ENCODE data around the gene GALNT13.

Gene GALNT13

DNA sequence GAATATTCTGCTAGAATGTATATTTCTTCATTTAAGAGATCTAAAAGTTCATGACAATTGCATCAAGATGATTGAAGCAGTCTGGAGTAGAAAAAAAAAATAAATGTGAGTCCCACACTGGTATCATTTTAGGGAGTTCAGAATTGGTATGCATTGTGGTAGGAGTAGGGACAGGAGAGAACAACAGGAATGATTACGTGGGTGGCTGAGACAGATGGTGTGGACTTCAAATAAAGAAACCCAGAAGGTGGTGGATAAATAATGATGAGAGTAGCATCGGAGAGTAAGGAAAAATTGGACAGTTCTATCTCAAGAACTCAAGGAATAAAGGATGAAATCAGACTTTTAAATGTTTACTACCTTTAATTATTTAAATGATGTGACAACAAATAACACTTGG is 289.6 kb downstream of the GALNT13 start:
- no peaks in the 10 kb centered on the region for H3K27me3 ChIP-seq (ENCODE audit: insufficient read depth, low read length, poor library complexity, severe bottlenecking)
- no peaks in the 10 kb centered on the region for H3K9me2 ChIP-seq (replicated peaks; ENCODE audit: low read depth, low read length)
- H3K9me3 ChIP-seq (ENCODE audit: insufficient read depth, low read depth, low read length): no peaks in the 10 kb centered on the region
- no peaks in the 10 kb centered on the region for H3F3A ChIP-seq (ENCODE audit: low read depth)
- no peaks in the 10 kb centered on the region for H3K79me2 ChIP-seq (ENCODE audit: insufficient read depth, low read length)
- no peak overlapping the region for H2AFZ ChIP-seq (ENCODE audit: low read length)
- H4K20me1 ChIP-seq (ENCODE audit: insufficient read depth, low read length, poor library complexity, severe bottlenecking): no peaks in the 10 kb centered on the region
- no peak overlapping the region for H3K4me2 ChIP-seq (ENCODE audit: low read depth, low read length, poor library complexity, severe bottlenecking)
- no peak overlapping the region for H3K9ac ChIP-seq (ENCODE audit: low read depth, low read length, poor library complexity, severe bottlenecking)
- no peaks in the 10 kb centered on the region for H3K36me3 ChIP-seq (ENCODE audit: insufficient read depth, low read length)
- TF ChIP-seq EZH2phosphoT487 (IDR thresholded peaks at IDR 0.05; ENCODE audit: borderline replicate concordance): no peak
- TF ChIP-seq, protein P1, sequence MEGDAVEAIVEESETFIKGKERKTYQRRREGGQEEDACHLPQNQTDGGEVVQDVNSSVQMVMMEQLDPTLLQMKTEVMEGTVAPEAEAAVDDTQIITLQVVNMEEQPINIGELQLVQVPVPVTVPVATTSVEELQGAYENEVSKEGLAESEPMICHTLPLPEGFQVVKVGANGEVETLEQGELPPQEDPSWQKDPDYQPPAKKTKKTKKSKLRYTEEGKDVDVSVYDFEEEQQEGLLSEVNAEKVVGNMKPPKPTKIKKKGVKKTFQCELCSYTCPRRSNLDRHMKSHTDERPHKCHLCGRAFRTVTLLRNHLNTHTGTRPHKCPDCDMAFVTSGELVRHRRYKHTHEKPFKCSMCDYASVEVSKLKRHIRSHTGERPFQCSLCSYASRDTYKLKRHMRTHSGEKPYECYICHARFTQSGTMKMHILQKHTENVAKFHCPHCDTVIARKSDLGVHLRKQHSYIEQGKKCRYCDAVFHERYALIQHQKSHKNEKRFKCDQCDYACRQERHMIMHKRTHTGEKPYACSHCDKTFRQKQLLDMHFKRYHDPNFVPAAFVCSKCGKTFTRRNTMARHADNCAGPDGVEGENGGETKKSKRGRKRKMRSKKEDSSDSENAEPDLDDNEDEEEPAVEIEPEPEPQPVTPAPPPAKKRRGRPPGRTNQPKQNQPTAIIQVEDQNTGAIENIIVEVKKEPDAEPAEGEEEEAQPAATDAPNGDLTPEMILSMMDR (conservative IDR thresholded peaks at IDR 0.05; ENCODE audit: low read length): no peak
- no peaks in the 10 kb centered on the region for H3K4me1 ChIP-seq (ENCODE audit: insufficient read depth, low read length, poor library complexity, severe bottlenecking)
- H3K4me3 ChIP-seq (ENCODE audit: low read length, poor library complexity, severe bottlenecking): no peak overlapping the region

DNA sequence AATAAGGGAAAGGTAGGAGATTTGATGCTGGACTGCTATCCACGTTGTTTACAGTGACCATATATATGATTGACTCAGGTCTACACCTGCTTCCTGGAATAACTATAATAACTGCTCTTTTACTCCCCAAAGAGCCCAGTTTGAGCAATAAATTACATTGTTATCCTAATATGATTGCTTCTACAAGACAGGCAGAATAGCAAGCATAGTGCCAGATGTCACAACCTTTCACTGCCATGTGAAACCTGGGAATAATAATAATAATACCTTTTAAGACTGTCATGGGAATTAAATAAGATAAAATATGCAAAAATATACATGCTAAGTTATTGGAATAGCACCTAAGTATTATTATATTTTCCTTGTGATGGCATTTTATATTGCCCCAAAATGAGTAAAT is 298.7 kb downstream of the GALNT13 start:
- TF ChIP-seq, protein P1 (conservative IDR thresholded peaks at IDR 0.05; ENCODE audit: low read length): no peak
- no peak for TF ChIP-seq EZH2phosphoT487 (IDR thresholded peaks at IDR 0.05; ENCODE audit: borderline replicate concordance)
- H3K4me2 ChIP-seq (ENCODE audit: low read depth, low read length, poor library complexity, severe bottlenecking): no peak overlapping the region

DNA sequence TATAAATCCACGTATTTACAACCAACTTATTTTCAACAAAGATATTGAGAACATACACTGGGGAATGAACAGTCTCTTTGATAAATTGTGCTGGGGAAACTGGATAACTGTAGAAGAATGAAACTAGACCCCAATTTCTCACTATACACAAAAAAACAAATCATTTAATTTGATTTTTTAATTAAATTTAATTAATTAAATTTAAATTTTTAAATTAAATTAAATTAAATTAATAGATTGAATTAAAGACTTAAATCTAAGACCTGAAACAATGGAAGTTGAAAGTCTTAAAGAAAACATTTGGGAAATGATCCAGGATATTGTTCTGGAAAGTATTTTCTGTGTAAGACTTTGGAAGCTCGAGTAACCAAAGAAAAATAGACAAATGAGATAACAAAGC is 301.4 kb downstream of the GALNT13 start:
- H3K79me2 ChIP-seq (ENCODE audit: insufficient read depth, low read length): no peaks in the 10 kb centered on the region

More for the DNA sequence above, 298.7 kb downstream of the GALNT13 start:
- H3K36me3 ChIP-seq (ENCODE audit: insufficient read depth, low read length): no peaks in the 10 kb centered on the region
- no peaks in the 10 kb centered on the region for H3K79me2 ChIP-seq (ENCODE audit: insufficient read depth, low read length)
- H2AFZ ChIP-seq (ENCODE audit: low read length): no peak overlapping the region
- no peaks in the 10 kb centered on the region for H3K9me2 ChIP-seq (replicated peaks; ENCODE audit: low read depth, low read length)
- H4K20me1 ChIP-seq (ENCODE audit: insufficient read depth, low read length, poor library complexity, severe bottlenecking): no peaks in the 10 kb centered on the region
- no peaks in the 10 kb centered on the region for H3K27me3 ChIP-seq (ENCODE audit: insufficient read depth, low read length, poor library complexity, severe bottlenecking)
- no peak overlapping the region for H3K4me3 ChIP-seq (ENCODE audit: low read length, poor library complexity, severe bottlenecking)
- H3F3A ChIP-seq (ENCODE audit: low read depth): no peaks in the 10 kb centered on the region
- no peaks in the 10 kb centered on the region for H3K9me3 ChIP-seq (ENCODE audit: insufficient read depth, low read depth, low read length)
- H3K4me1 ChIP-seq (ENCODE audit: insufficient read depth, low read length, poor library complexity, severe bottlenecking): no peaks in the 10 kb centered on the region
- no peak overlapping the region for H3K9ac ChIP-seq (ENCODE audit: low read depth, low read length, poor library complexity, severe bottlenecking)

More for the DNA sequence above, 301.4 kb downstream of the GALNT13 start:
- Histone ChIP-seq H3K9ac (ENCODE audit: low read depth, low read length, poor library complexity, severe bottlenecking) (no peak overlapping the region), H4K20me1 (ENCODE audit: insufficient read depth, low read length, poor library complexity, severe bottlenecking) (no peaks in the 10 kb centered on the region), H3K4me2 (ENCODE audit: low read depth, low read length, poor library complexity, severe bottlenecking) (no peak overlapping the region), H3K4me1 (ENCODE audit: insufficient read depth, low read length, poor library complexity, severe bottlenecking) (no peaks in the 10 kb centered on the region), H3F3A (ENCODE audit: low read depth) (no peaks in the 10 kb centered on the region), H3K9me3 (ENCODE audit: insufficient read depth, low read depth, low read length) (no peaks in the 10 kb centered on the region), H3K9me2 (replicated peaks; ENCODE audit: low read depth, low read length) (no peaks in the 10 kb centered on the region), H3K27me3 (ENCODE audit: insufficient read depth, low read length, poor library complexity, severe bottlenecking) (no peaks in the 10 kb centered on the region), H2AFZ (ENCODE audit: low read length) (no peak overlapping the region), H3K4me3 (ENCODE audit: low read length, poor library complexity, severe bottlenecking) (no peak overlapping the region), H3K36me3 (ENCODE audit: insufficient read depth, low read length) (no peaks in the 10 kb centered on the region)
- TF ChIP-seq EZH2phosphoT487 (IDR thresholded peaks at IDR 0.05; ENCODE audit: borderline replicate concordance): no peak
- TF ChIP-seq, protein P1 (conservative IDR thresholded peaks at IDR 0.05; ENCODE audit: low read length): no peak
